ENCODE results near the gene PLEKHJ1. TPM values are rescaled to one million over a fixed set of nuclear protein-coding genes. Genes with fewer than 3 reads are reported as not detected.

Gene PLEKHJ1
- total and polyA plus RNA-seq, 9 of the 15 experiments (the other 6 are each of a cell fraction or from before 2014, with no cell fraction given) = 1.5 to 188 (median 63.9) TPM

DNA sequence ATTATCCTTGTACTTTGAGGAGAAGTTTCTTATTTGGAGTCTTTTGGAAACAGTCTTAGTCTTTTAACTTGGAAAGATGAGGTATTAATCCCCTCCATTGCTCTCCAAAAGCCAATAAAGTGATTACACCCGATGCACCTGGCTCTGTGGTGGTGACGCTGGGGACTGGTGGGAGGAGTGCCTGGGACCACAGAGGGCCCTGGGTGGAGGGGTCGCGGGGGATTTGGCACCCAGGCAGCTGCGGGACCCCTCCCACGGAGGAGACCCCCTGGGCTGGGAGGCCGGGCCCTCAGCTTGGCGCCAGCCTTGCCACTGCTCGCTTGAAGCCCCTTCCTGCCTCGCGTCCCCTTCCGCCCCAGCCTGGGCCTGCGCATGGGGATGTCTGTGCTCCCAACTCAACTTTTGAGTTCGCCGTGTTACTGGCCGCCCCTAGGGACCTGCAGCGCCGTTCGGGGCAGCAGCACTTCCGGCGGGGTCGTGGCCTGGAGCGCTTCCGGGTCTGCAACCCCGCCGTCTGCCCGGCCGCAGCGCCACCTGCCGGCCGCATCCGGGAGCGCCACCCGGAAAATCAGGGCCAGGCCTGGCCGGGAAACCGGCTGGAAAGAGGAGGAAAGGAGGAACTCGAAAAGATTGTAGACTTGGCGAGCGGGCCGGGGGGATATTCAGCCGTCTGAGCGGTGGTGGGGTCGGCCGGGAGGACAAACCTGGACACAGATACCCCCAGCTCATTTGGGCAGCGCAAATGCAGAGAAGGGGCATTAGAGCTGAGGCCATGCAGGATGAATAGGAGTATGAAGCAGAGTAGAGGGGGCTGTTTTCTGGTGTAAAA lies 37.4 kb upstream of the PLEKHJ1 start (continued):
- TF ChIP-seq VEZF1 (CRISPR knock-in tag; IDR thresholded peaks at IDR 0.05) = peak; percentile 59
- TF ChIP-seq NRF1 (conservative IDR thresholded peaks at IDR 0.05 in 1 of 2, IDR thresholded peaks at IDR 0.05 in 1 of 2) = peak; percentile 92 to 93
- no peak for TF ChIP-seq GTF2B (IDR thresholded peaks at IDR 0.05; ENCODE audit: extremely low read depth, insufficient read length)
- peak; percentile 86; the same call in 1 of the 2 replicates for TF ChIP-seq MTA3 (IDR thresholded peaks at IDR 0.05; ENCODE audit: borderline replicate concordance)
- no peak for TF ChIP-seq SFPQ (IDR thresholded peaks at IDR 0.05; ENCODE audit: low read depth, low read length)
- TF ChIP-seq SMARCA5 (IDR thresholded peaks at IDR 0.05) = 0 out of 2 replicates have a peak, but pooled peaks have one; percentile 33
- TF ChIP-seq, protein P1, sequence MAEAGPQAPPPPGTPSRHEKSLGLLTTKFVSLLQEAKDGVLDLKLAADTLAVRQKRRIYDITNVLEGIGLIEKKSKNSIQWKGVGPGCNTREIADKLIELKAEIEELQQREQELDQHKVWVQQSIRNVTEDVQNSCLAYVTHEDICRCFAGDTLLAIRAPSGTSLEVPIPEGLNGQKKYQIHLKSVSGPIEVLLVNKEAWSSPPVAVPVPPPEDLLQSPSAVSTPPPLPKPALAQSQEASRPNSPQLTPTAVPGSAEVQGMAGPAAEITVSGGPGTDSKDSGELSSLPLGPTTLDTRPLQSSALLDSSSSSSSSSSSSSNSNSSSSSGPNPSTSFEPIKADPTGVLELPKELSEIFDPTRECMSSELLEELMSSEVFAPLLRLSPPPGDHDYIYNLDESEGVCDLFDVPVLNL (CRISPR knock-in tag; IDR thresholded peaks at IDR 0.05; ENCODE audit: low read depth) = no peak
- no peak for TF ChIP-seq ZNF224 (CRISPR knock-in tag; IDR thresholded peaks at IDR 0.05)
- no peak for TF ChIP-seq EGR1 (conservative IDR thresholded peaks at IDR 0.05)
- TF ChIP-seq RBM22 (IDR thresholded peaks at IDR 0.05; ENCODE audit: low read depth, low read length, poor library complexity, severe bottlenecking) = peak; percentile 98
- peak; percentile 58; the same call in 1 of the 2 replicates for TF ChIP-seq JUND (IDR thresholded peaks at IDR 0.05; ENCODE audit: borderline replicate concordance, low read depth, low read length)
- TF ChIP-seq JUND (tag; IDR thresholded peaks at IDR 0.05; ENCODE audit: borderline replicate concordance, low read depth, low read length) = peak; percentile 26; the same call in 1 of the 3 replicates
- 0 out of 2 replicates have a peak, but pooled peaks have one; percentile 26 for TF ChIP-seq EP300 (IDR thresholded peaks at IDR 0.05; ENCODE audit: low read length)
- 0 out of 2 replicates have a peak, but pooled peaks have one; percentile 52 for TF ChIP-seq ZKSCAN1 (IDR thresholded peaks at IDR 0.05; ENCODE audit: low read depth, low read length)
- no peak for TF ChIP-seq PHF8 (IDR thresholded peaks at IDR 0.05; ENCODE audit: borderline replicate concordance, low read length)
- peak; percentile 99 for TF ChIP-seq NR2C2 (CRISPR knock-in tag; IDR thresholded peaks at IDR 0.05)
- peak; percentile 99 for TF ChIP-seq NR2C2 (tag; IDR thresholded peaks at IDR 0.05)
- no peak for TF ChIP-seq CHAMP1 (IDR thresholded peaks at IDR 0.05)
- no peak for TF ChIP-seq STAT5A (IDR thresholded peaks at IDR 0.05; ENCODE audit: borderline replicate concordance, low read length)

Measured in K562 (cell line).